GM21786 (cell line): ENCODE results near the gene ZBTB11.
A peak's percentile ranks its signal among the peaks of the same experiment; 100 is the strongest.
"Not testable (repeated sequence)": the region's sequence is repeated elsewhere in the genome, so short reads cannot be mapped to it uniquely, and the experiment has no call there.

Source experiments
- ATAC-seq: cut with Tn5 transposase; IDR thresholded peaks from one replicate; pipeline ENCODE4 v1.9.1; 2021; ENCODE audit not compliant: unreplicated experiment

ZBTB11 gene

GRCh38 chr3:101643861-101644613 lies 32.9 kb downstream of the ZBTB11 start:
- ATAC-seq: no peak

DNA sequence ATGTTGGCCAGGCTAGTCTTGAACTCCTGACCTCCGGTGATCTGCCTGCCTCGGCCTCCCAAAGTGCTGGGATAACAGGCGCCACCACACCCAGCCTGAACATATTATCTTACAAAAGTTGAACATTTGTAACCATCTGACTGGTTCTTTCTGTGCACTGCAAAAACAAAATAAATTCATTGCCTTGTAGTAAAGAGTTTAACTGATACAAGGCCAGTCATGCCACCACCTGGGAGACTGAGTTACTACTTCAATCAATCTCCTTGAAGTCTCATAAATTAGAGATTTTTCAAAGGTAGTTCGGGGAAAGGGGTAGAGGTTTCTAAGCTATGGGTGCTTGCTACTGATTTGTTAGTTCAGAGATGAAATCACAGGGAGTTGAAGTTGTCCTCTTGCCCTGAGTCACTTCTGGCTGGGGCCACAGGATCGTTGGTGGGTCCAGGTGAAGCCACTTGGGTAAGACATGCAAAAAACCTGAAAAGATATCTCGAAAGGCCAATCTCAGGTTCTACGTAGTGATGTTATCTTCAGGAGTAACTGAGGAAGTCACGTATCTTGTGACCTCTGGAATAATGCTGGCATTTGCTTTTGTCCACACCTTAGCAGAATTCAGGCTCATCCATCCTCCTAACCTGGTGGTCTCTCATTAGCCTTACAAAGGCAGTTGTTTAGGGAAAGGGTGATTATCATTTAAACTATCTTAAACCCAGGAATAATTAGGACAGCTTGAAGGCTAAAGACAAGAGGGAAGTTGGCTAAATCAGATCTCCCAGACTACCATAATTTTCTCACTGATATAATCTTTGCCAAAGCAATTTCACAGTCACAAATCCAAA lies 33.7 kb downstream of the ZBTB11 start:
- ATAC-seq: no peak

- ATAC-seq: no peak
Measured at GRCh38 chr3:101642441-101642840, 34.5 kb downstream of the ZBTB11 start.

GRCh38 chr3:101641397-101642115 lies 35.4 kb downstream of the ZBTB11 start:
- ATAC-seq: not testable (repeated sequence)

DNA sequence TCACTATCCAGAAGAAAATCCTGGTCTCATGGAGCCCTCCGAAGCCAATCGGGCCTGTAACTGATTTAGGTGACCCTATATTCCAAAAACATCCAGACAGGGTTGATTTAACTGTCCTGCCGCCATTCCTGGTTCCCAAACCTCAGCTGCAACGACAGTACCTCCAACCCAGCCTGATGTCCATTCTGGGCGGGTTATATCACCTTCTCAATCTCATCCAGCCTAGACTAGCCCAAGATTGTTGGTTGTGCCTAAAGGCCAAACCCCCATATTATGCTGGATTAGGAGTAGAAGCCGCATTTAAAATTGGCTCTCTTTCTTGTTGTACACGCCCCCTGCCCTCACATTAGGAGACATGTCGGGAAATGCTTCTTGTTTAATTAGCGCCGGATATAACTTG lies 36.7 kb downstream of the ZBTB11 start:
- no peak for ATAC-seq

GRCh38 chr3:101639280-101639963 lies 37.5 kb downstream of the ZBTB11 start:
- ATAC-seq: no peak

DNA sequence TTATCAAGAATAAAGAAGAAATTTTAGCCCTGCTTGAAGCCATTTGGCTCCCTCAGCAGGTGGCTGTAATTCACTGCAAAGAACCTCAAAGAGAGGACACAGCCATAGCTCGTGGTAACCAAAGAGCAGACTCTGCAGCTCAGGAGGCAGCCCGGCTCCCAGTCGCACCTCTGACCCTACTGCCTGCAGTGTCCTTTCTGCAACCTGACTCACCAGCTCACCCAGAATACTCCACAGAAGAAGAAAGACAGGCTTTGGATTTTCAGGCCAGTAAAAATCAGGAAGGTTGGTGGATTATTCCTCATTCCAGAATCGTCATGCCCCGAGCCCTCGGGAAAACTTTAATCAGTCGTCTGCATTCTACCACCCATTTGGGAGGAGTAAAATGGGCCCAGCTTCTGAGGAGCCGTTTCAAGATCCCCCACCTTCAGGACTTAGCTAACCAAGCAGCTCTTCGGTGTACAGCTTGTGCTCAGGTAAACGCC lies 38.6 kb downstream of the ZBTB11 start:
- ATAC-seq: no peak

GRCh38 chr3:101637451-101637850 lies 39.5 kb downstream of the ZBTB11 start:
- no peak for ATAC-seq

GRCh38 chr3:101635954-101636798 lies 40.8 kb downstream of the ZBTB11 start:
- peak; percentile 96 for ATAC-seq

DNA sequence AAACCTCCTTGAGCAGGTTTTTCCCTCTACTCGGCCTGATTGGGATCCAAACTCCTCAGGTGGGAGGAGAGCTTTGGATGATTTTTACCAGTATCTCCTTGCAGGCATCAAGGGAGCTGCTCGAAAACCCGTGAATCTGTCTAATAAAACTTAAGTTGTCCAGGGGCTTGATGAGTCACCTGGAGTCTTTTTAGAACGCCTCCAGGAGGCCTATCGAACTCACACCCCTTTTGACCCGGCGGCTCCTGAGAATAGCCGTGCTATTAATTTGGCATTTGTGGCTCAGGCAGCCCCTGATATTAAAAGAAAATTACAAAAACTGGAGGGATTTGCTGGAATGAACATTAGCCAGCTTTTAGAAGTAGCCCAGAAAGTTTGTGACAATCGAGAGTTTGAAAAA lies 41.6 kb downstream of the ZBTB11 start:
- ATAC-seq: no peak

DNA sequence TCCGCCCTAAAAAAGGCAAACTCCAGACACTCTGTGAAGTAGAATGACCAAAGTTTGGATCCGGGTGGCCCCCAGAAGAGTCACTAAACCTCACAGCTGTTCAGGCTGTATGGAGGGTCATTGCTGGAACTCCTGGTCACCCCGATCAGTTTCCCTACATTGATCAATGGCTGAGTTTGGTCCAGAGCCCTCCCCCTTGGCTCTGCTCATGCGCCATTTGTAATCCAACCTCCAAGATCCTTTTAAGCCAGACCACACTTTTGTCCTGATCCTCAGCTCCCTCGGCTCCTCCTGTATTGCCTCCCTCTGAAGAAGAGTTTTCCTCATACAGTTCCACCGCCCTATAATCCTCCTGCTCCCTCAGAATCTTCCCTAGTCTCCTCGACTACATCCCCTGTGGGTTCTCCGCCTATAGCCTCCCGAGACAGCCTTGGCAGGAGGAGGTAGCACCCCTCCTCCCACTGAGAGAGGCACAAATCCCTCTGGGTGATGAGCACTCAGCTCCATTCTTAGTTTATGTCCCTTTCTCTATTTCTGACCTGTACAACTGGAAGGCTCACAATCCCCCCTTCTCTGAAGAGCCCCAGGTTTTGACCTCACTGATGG lies 42.2 kb downstream of the ZBTB11 start:
- no peak for ATAC-seq

DNA sequence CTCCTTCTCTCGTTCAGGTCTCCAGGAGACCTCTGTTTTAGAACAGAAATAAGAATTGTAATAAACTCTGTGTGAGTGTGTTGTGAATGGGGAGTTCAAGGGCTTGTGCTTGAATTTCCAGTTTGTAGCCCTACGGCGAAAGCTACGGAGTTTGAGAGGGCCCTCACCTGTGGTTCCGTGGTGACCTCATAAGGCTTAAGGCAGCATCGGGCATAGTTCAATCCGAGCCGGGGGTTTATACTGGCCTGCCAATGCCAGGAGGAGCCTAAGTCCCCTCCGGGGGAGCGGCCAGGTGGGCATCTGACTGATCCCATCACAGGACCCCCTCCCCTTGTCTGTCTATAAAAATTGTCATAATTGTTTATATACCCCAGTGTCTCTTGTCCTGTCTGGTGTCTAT lies 43.7 kb downstream of the ZBTB11 start:
- ATAC-seq: no peak

DNA sequence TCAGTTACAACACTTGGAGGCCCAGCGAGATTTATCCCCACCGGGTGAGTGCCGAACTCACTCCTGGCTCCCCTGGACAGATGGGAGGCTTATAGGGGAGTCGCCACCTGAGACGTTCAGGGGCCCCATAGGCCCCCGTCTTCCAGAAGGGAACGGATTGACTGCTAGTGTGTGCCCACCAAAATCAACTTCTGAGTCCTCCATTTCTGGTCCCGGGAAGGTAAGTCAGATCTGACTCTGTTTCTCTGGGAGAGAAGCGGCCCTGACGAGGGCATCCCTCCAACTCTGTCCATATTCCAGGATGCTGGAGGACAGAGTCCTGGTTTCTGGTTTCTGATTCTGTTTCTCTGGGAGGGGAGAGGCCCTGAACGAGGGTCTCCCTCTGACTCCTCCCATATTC lies 44.3 kb downstream of the ZBTB11 start:
- ATAC-seq: no peak

DNA sequence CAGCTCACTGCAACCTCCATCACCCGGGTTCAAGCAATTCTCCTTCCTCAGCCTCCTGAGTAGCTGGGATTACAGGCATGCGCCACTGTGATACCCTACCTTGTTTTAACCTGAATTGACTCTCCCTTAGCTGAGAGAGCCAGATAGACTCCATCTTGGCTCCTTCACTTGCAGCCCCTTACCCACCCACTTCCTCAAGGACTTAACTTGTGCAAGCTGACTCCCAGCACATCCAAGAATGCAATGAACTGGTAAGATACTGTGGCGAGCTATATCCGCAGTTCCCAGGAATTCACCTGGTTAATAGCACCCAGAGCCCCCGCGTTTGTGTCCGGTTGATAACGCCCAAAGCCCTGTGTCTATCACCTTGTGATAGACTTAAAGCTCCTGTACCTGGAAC lies 45.0 kb downstream of the ZBTB11 start:
- not testable (repeated sequence) for ATAC-seq

DNA sequence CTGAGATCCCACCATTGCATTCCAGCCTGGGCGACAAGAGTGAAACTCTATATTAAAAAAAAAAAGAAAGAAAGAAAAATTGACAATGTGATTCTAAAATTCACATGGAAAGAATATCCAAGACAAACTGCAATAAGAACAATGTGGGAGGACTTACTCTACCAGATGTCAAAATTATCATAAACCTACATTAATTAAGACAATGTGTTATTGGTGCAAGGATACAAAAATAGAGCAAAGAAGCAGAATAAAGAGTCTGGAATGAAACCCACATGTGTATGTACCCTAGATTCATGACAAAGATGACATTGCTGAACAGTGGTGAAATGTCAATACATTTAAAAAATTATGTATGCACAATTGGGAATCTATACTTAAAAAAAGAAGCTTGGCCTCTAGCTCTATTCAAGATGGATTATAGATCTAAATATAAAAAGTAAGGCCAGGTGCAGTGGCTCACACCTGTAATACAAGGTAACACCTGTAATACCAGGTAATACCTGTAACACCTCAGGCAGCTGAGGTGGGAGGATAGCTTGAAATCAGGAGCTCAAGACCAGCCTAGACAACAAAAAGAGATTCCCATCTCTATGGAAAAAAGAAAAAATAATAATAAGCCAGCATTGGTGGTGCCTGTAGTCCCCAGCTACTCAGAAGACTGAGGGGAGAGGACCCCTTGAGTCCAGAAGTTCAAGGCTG lies 45.7 kb downstream of the ZBTB11 start:
- ATAC-seq: no peak

DNA sequence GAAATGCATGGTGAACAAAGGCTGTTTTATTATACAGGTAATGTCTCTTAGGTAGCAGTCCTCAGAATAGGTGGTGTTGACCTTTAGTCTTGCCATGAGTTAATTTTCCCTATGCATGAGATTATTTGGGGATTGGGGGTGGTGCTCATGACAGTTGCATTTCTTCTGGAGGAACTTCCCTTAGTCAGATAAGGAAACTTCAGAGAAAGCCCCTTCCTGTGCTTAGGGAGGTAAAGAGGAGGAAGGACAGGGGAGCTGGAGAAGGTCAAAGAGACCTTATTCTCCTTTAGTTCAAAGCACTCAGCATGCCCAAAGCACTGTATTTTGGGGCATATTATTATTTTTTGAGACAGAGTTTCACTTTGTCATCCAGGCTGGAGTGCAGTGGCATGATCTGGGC lies 47.7 kb downstream of the ZBTB11 start:
- no peak for ATAC-seq

GRCh38 chr3:101625879-101626278 lies 51.1 kb downstream of the ZBTB11 start:
- no peak for ATAC-seq

- ATAC-seq: no peak
Measured at GRCh38 chr3:101624857-101625256, 52.1 kb downstream of the ZBTB11 start.

DNA sequence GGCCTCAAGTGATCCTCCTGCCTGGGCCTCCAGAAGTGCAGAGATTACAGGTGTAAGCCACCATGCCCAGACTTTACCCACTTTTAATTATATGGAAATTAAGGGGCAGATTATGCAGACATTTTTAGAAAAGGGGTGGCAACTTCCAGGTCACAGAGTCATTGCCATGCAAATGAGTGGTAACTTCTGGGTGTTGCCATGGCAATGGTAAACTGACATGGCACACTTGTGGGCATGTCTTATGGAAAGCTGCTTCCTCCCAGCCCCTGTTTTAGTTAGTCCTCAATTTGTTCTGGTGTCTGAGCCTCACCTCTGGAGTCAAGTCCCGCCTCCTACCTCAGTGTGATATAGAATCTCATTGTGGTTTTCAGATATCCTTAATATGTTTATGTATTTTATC lies 53.3 kb downstream of the ZBTB11 start:
- ATAC-seq: no peak
